NCI-H460 (cell line): ENCODE results near the gene RPL19. TPM values are rescaled to one million over a fixed set of nuclear protein-coding genes. Genes with fewer than 3 reads are reported as not detected.

Experiments used
- DNase-seq: peaks from one replicate; pipeline ENCODE4 v3.0.0-alpha.2; 2016; ENCODE audit warnings: low read depth; ENCODE audit errors: extremely low read depth
- total RNA-seq: library from RNA; depleted of rRNA; stranded (reverse); fragments of >200 nt; shearing (Covaris generic); gene quantifications from 2 replicates; pipeline ENCODE4 v1.2.3, GENCODE V29; 2014

The RPL19 gene
- total RNA-seq, 1 experiment from 2014 or later, result 4,857 TPM

DNA sequence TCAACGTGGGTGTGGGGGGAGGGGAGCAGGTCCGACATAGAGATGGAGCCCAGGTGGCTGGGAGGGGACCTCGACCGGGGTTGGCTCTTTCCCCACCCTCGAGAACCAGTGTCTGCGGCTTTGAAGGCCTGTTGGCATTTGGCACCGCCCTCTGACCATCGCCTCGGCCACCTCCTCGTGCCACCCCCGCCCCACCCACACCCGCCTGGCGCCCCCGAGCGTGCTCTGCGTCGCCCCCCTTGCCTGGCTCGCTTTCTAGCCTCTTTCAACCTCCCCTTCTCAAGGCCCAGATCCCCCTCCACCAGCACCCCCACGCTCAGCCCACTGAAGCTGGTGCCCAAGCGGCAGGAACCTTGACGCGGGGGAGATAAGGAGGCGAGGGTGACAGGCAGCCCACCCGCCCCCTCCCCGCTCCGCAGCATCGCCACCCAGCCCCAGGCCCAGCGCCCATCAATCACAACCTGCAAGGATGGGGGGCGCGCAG is 3.2 kb upstream of the RPL19 start:
- DNase-seq, result no peak

GRCh38 chr17:39197380-39198185 is 2.5 kb upstream of the RPL19 start, which contains the start of gene CACNB1:
TSS of gene CACNB1 (minus strand) at chr17:39197669. CDS start at chr17:39197495, 174 bp downstream.
- DNase-seq, result peak; percentile 54

DNA sequence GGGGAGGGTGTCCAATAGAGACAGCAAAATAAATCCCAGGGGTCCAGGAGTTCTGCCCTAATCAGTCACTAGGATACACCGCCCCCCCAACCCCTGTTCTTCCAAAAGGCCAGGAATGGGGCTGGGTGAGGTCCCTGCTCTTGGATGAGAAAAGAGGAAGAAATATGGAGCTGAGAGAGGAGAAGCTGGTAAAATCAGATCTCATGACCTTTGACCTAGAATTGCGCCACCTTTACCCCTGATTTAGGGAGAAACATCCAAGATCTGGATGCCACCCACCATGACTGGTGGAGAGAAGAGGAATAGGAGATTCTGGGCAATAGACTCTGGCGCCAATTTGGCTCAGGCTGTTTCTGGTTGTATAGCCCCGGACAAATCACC is 1.9 kb upstream of the RPL19 start:
- DNase-seq, result no peak

GRCh38 chr17:39199820-39200069 is 338 bp upstream of the RPL19 start:
- peak; percentile 95 for DNase-seq

DNA sequence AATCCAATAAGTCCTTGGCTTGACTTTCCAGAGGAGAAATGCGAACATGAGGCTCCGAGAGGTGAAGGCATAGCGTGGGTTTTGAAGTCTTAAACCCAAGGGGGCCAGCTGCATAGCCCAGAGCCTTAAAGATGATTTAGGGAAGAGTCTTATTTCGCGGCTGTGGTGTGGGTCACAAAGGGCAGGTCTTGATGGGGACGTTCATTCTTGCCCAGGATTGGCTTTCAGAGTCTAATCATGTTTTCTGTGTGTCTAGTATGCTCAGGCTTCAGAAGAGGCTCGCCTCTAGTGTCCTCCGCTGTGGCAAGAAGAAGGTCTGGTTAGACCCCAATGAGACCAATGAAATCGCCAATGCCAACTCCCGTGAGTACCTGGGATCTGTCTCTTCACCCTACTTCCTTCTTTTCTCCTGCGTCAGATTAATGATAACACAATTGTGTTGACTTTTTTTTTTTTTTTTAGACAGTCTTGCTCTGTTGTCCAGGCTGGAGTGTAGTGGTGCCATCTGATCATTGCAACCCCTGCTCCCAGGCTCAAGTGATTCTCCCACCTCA is 951 bp downstream of the RPL19 start:
- DNase-seq, result no peak

DNA sequence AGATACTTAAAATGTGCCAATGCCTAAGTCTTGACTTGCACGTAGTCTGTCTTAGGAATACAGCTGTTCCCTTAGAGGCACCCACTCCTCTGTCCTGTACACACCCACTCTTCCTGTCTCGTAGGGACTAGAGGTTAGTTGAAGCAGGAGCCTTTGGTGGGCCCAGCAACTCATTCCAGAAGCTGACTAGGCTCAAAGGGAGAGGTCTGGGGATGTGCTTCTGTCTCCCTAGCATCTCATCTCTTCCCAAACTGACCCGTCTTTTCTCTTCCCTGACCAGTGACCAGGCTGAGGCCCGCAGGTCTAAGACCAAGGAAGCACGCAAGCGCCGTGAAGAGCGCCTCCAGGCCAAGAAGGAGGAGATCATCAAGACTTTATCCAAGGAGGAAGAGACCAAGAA is 4.2 kb downstream of the RPL19 start:
- DNase-seq, result no peak

DNA sequence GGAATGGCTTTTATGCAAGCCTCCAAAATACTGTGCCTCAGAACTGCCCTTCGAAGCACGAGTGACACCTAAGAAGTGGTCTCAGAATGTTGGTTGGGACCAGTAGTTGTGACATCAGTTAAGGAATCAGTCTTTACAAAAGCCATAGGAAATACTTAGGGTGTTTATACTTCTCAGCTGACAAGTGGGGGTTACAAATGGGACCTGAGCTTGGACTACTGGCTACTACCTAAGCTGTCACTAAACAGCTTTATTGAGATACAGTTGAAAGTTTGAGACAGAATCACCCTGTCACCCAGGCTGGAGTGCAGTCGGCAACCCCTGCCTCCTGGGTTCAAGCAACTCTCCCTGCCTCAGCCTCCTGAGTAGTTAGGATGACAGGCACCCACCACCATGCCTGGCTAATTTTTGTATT is 5.0 kb downstream of the RPL19 start:
- DNase-seq, result no peak

DNA sequence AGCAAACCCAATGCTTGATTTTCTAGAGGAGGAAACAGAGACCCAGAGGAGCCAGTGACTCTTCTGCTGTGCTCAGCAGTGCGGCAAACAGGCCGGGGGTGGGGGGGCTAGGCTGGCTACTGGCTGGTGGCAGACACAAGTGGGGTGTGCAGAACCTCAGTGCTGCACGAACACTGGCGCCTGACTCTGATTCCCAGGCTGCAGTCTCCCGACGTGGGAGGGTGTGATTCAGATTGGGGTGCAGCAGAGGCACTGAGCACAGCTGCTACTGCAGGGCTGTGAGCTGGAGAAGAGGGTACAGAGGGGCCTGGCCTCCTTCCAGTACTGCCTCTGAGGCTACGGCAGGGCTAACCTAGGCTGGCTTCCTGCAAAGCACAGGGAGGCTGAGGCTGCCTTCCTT is 8.1 kb downstream of the RPL19 start:
- DNase-seq, result no peak

- no peak for DNase-seq
Observed at GRCh38 chr17:39208893-39209292, 8.8 kb downstream of the RPL19 start.

- no peak for DNase-seq
Observed at GRCh38 chr17:39209317-39210092, 9.4 kb downstream of the RPL19 start.

DNA sequence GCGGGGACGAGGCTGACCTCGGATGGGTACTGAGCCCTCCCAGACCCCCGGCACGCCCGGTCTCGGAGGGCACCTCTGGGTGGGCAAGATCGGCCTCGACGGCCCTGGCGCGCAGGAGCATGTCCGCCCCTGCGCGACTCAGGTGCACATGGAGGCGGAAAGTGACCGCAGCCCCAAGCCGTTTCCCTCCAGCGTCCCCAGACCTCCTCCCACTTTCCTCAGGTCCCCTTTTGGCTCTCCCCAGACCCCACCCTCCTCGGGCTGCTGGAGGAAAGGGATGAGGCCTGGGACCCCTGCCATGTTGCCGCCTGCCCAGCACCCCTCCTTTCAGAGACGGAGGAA is 10.0 kb downstream of the RPL19 start:
- DNase-seq, result no peak

GRCh38 chr17:39212195-39212810 is 12.2 kb downstream of the RPL19 start:
- no peak for DNase-seq

GRCh38 chr17:39212841-39213480 is 12.9 kb downstream of the RPL19 start:
- DNase-seq, result no peak

- DNase-seq, result no peak
Observed at GRCh38 chr17:39213852-39214251, 13.8 kb downstream of the RPL19 start.

DNA sequence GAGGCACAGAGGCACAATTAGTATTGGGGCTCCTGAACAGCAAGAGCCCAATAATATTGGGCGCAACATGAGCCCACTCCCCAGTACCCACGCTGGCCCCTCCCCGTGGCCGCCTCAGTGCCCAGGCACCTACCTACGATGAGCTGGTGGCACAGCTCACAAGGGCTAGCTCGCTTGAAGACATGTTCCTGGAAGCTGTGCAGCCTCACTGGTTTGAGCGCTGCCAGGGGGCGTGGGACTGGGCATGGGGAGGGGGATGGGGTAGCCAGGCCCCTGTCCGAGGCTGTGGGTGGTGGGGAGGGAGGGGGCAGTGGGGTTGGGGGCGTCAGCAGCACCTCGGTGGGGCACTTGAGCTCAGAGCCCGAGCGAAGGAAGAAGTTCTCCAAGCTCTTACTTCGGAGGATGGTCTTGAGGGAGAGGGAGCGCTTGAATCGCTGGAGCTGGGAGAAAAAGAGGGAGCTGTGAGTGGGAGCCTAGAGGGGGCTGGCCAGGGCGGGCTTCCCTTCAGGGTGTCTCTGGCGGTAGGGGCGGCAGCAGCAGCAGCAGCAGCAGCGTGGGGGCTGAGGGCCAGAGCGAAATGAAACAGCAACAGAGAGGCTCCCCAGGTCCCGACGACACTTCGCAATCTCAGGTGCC is 17.8 kb downstream of the RPL19 start:
- DNase-seq, result no peak

GRCh38 chr17:39218906-39219305 is 18.8 kb downstream of the RPL19 start:
- no peak for DNase-seq

GRCh38 chr17:39219647-39220154 is 19.6 kb downstream of the RPL19 start:
- no peak for DNase-seq

- no peak for DNase-seq
Observed at GRCh38 chr17:39221572-39221971, 21.5 kb downstream of the RPL19 start.

- no peak for DNase-seq
Observed at GRCh38 chr17:39222151-39222550, 22.1 kb downstream of the RPL19 start.
